Lung (tissue), 12 donors: Measurements from ENCODE around the gene CNTN5. TPM values are rescaled to one million over a fixed set of nuclear protein-coding genes. Genes with fewer than 3 reads are reported as not detected.

Experiments
- ATAC-seq: fragments of 200-7000 bp; cut with Tn5 transposase; one replicate; pipeline ENCODE4 v1.9.1; 2020; ENCODE audit warnings: moderate number of reproducible peaks; ENCODE audit not compliant: insufficient read depth, low FRiP score
- DNase-seq, 3 donors: peaks; one replicate each; pipeline ENCODE4 v3.0.0-alpha.2; 2013 to 2017
- H3K27ac ChIP-seq, 2 donors: one replicate each; pipeline ENCODE4 v1.5.1; 2013; ENCODE audit warnings: mild to moderate bottlenecking in 2 of 2, moderate library complexity in 2 of 2, control low read depth in 1 of 2, inconsistent platforms in 1 of 2, low read depth in 1 of 2, low read length in 1 of 2
- H3K27me3 ChIP-seq, 3 donors: one replicate each; pipeline ENCODE4 v1.5.1; 2013; ENCODE audit warnings: low read length in 2 of 3; ENCODE audit not compliant: control insufficient read depth in 3 of 3, insufficient read depth in 3 of 3
- H3K36me3 ChIP-seq, 4 donors: one replicate each; pipeline ENCODE4 v1.5.1; 2013; ENCODE audit warnings: low read length in 4 of 4, mild to moderate bottlenecking in 1 of 4, moderate library complexity in 1 of 4; ENCODE audit not compliant: control insufficient read depth in 4 of 4, insufficient read depth in 4 of 4
- H3K4me1 ChIP-seq, 5 donors: one replicate each; pipeline ENCODE4 v1.5.1; 2013; ENCODE audit warnings: low read length in 5 of 5, mild to moderate bottlenecking in 2 of 5, moderate library complexity in 1 of 5; ENCODE audit not compliant: control insufficient read depth in 5 of 5, insufficient read depth in 5 of 5
- H3K4me3 ChIP-seq: one replicate; pipeline ENCODE4 v1.5.1; 2013; ENCODE audit warnings: mild to moderate bottlenecking, control low read depth, moderate library complexity
- H3K9ac ChIP-seq, 2 donors: one replicate each; pipeline ENCODE4 v1.5.1; 2013; ENCODE audit warnings: low read length in 2 of 2, control low read depth in 1 of 2; ENCODE audit not compliant: insufficient read depth in 1 of 2
- H3K9me3 ChIP-seq, 4 donors: one replicate each; pipeline ENCODE4 v1.5.1; 2013; ENCODE audit warnings: low read length in 3 of 4, mild to moderate bottlenecking in 1 of 4, moderate library complexity in 1 of 4; ENCODE audit not compliant: control insufficient read depth in 4 of 4, insufficient read depth in 3 of 4
- WGBS, 2 donors: extraction: QIAGEN DNeasy Blood & Tissue Kit; methylation state at CpG; one replicate each; pipeline ENCODE4 v1.1.7; 2013; 5-methylcytosine and 5-hydroxymethylcytosine counted together
- polyA plus RNA-seq, 2 donors: library from polyadenylated mRNA; stranded (reverse); fragments of 200-250 nt; gene quantifications; one replicate each; pipeline ENCODE4 v1.2.1, GENCODE V29; 2013
- total RNA-seq, 2 donors: library from RNA; depleted of rRNA in 1 of 2; stranded (reverse); fragments of >200 nt in 1 of 2; gene quantifications; one replicate each; pipeline ENCODE4 v1.2.1, GENCODE V29; 2014 to 2021
- TF ChIP-seq, protein P1 (sequence below): IDR thresholded peaks from 2 replicates; pipeline ENCODE4 v1.5.1; 2012; ENCODE audit warnings: mild to moderate bottlenecking; ENCODE audit errors: control extremely low read depth, extremely low read depth
- donor health status: control.
- donor health status: control.
- donor health status: Bipolar disorder and iron deficiency.
- donor health status: healthy.
- donor health status: DM: yes; HTN: yes; CAD: no.

Gene CNTN5
- total and polyA plus RNA-seq, 4 donors: 0.10 to 0.80 (median 0.44) TPM

DNA sequence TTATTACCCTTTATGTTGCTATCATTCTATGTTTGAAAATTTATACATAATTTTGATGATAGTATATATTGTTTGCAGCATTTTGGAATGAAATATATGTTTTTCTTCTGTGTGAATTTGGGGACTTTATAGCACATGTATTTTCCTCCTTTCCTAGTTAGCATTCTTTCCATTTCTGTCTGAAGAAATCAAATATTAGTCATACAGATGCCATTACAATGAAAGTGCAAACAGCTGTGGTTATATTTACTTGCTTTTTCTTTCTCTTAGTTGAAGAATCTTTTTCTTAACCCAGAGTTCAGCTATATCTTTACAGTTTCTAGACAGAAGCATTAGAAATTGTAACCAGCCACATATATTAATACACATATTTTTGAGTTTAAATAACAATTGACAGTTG lies 913.3 kb downstream of the CNTN5 start:
- DNase-seq (no peak), ATAC-seq (no peak)
- H3K27me3 ChIP-seq: no peaks in the 10 kb centered on the region
- no peak overlapping the region for H3K4me3 ChIP-seq
- H3K9ac ChIP-seq: no peak overlapping the region
- no peaks in the 10 kb centered on the region for H3K4me1 ChIP-seq
- TF ChIP-seq, protein P1, sequence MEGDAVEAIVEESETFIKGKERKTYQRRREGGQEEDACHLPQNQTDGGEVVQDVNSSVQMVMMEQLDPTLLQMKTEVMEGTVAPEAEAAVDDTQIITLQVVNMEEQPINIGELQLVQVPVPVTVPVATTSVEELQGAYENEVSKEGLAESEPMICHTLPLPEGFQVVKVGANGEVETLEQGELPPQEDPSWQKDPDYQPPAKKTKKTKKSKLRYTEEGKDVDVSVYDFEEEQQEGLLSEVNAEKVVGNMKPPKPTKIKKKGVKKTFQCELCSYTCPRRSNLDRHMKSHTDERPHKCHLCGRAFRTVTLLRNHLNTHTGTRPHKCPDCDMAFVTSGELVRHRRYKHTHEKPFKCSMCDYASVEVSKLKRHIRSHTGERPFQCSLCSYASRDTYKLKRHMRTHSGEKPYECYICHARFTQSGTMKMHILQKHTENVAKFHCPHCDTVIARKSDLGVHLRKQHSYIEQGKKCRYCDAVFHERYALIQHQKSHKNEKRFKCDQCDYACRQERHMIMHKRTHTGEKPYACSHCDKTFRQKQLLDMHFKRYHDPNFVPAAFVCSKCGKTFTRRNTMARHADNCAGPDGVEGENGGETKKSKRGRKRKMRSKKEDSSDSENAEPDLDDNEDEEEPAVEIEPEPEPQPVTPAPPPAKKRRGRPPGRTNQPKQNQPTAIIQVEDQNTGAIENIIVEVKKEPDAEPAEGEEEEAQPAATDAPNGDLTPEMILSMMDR: no peak
- H3K36me3 ChIP-seq: no peaks in the 10 kb centered on the region
- peaks cover 0 to 3% (median under 1%) of the 10 kb centered on the region in 4 donors for H3K9me3 ChIP-seq
- H3K27ac ChIP-seq: no peak overlapping the region

DNA sequence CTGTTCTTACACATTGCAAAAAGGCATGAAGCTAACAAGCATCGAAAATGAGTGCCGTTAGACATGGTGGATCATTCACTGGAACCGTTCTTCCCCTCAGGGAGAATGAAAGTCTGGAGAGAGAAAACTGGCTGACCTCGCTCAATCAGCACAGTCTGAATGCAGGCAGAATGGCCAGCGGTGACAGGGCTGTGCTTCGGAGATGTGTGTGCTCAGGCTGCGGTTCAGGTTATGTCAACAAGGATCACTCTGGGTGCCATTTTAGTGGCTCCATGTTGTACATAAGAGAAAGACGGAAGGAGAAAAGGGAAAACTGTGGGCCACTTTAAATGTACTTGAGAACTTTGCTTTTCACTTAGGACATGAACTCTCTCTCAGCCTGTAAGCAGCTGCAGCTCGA lies 916.6 kb downstream of the CNTN5 start:
- H3K9me3 ChIP-seq: peaks cover 0 to 2% (median 0%) of the 10 kb centered on the region in 4 donors
- no peak overlapping the region for H3K9ac ChIP-seq
- DNase-seq (no peak), ATAC-seq (no peak)
- no peaks in the 10 kb centered on the region for H3K36me3 ChIP-seq
- H3K4me3 ChIP-seq: no peak overlapping the region
- TF ChIP-seq, protein P1: no peak
- no peak overlapping the region for H3K27ac ChIP-seq
- no peaks in the 10 kb centered on the region for H3K27me3 ChIP-seq
- 75 to 85% methylated on average over 9 of the region's 9 CpGs for WGBS, 2 donors
- no peaks in the 10 kb centered on the region for H3K4me1 ChIP-seq

DNA sequence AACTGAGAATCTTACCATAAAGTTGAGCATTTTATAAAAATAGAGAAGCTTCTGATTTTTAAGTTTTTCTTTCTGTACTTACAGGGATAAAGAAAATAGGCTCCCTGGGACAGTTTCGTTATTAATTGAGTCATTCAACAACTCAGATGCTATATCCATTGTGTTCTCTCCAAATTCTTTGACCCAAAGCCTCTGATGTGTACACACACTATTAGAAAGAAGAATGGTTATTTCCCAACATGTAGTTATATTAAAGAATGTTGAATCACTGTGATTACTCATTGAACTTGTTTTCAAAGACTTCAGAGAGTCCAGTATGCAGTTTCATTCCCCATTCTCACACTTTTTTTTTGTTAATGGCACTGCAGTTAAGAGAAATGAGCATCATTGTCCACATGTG lies 932.1 kb downstream of the CNTN5 start:
- 71 to 92% methylated on average over 1 of the region's 1 CpG for WGBS, 2 donors
- DNase-seq (no peak), ATAC-seq (no peak)
- no peaks in the 10 kb centered on the region for H3K4me1 ChIP-seq
- no peaks in the 10 kb centered on the region for H3K36me3 ChIP-seq
- no peak overlapping the region for H3K9ac ChIP-seq
- H3K4me3 ChIP-seq: no peak overlapping the region
- H3K9me3 ChIP-seq: no peaks in the 10 kb centered on the region
- H3K27ac ChIP-seq: no peak overlapping the region
- TF ChIP-seq, protein P1: no peak
- H3K27me3 ChIP-seq: no peaks in the 10 kb centered on the region

DNA sequence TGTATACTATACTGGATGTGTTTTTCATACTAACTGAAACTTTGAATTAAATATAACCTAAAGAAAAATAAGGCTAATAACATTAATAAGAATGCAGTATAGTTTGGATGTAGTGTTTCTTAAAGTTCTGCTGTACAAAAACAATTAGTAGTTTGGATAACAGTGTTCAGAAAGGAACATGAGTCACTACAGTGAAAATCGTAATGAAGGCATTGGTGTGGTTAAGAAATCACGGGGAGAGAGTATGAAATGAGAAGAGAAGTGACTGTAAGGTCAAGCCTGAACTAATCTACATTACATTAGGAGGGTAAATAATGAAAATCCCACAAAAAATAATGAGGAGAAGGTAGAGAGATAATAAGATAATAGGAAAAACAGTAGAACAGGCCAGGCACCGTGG lies 939.8 kb downstream of the CNTN5 start:
- ATAC-seq (no peak), DNase-seq (no peak)
- 77 to 79% methylated on average over 3 of the region's 3 CpGs for WGBS, 2 donors
- Histone ChIP-seq H3K4me1 (no peaks in the 10 kb centered on the region), H3K9ac (no peak overlapping the region), H3K27me3 (no peaks in the 10 kb centered on the region), H3K9me3 (peaks cover 0 to 1% (median 0%) of the 10 kb centered on the region in 4 donors), H3K36me3 (no peaks in the 10 kb centered on the region), H3K27ac (no peak overlapping the region), H3K4me3 (no peak overlapping the region)
- TF ChIP-seq, protein P1: no peak
